Activated T-helper 2 cell treated with anti-CD3 and anti-CD28 coated beads, Interferon-gamma antibody, Interleukin-2, Interleukin-4, amounts not matched to agents 10 μg/mL and 5 μg/mL and 100 μg/mL, durations not matched to agents 14 hours and 24 hours and 36 hours (primary cell): ENCODE results near the gene MLN. TPM values are rescaled to one million over a fixed set of nuclear protein-coding genes. Genes with fewer than 3 reads are reported as not detected.

ENCODE experiments used
- DNase-seq: peaks from one replicate; pipeline ENCODE4 v3.0.0; 2021; ENCODE audit warnings: low spot score
- H3K27ac Mint-ChIP-seq: one replicate; pipeline ENCODE4 v1.8.0; 2021; ENCODE audit warnings: mixed read lengths
- H3K27me3 Mint-ChIP-seq: one replicate; pipeline ENCODE4 v1.8.0; 2021; ENCODE audit warnings: low read depth, mixed read lengths
- H3K36me3 Mint-ChIP-seq: one replicate; pipeline ENCODE4 v1.8.0; 2021; ENCODE audit warnings: low read depth, mixed read lengths
- H3K4me1 Mint-ChIP-seq: one replicate; pipeline ENCODE4 v1.8.0; 2021; ENCODE audit warnings: low read depth, mixed read lengths
- H3K4me3 Mint-ChIP-seq: one replicate; pipeline ENCODE4 v1.8.0; 2021; ENCODE audit warnings: low read depth, mild to moderate bottlenecking, moderate library complexity, mixed read lengths
- H3K9me3 Mint-ChIP-seq: one replicate; pipeline ENCODE4 v1.8.0; 2021; ENCODE audit warnings: mixed read lengths
- intact Hi-C: fragments of 100-400 bp; cut with micrococcal nuclease; formaldehyde crosslinking; loops from one replicate; pipeline ENCODE4 v1.15.1; 2023
- total RNA-seq: library from RNA; stranded (reverse); gene quantifications from 2 replicates; pipeline ENCODE4 v1.2.3, GENCODE V29; 2022

The MLN gene
- total RNA-seq, 1 donor from 2014 or later: not detected

DNA sequence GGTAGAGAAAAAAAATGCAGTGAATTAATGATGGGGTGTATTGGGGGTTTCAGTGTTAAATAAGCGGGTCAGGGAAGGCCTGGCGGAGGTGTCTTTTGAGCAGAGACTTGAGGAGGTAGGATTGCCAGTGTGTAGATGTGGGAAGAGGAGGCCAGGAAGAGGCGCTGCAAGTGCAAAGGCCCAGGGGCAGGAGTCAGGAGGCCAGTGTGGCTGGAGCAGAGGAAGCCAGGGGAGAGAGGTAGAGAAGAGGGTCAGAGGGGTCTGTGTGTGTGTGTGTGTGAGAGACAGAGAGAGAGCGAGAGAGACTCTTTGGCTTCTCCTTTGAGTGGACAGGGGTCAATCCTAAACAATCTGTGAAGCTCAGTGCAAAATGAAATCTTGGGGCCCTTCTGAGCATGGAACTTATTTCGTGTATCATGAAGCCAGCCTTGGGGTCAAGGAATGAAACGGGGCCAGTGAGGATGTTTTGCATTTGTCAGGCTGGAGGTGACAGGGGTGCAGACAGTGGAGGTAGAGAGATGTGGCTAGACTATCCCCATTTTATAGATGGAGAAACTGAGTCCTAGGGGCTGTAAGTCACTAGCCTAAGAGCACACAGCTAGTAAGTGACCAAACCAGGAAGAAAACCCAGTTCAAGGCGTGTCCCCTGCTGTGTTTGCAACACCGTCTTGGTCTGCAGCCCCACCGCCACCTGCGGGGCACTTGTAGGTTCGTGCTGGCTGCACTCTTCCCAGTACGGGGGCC lies 47.4 kb downstream of the MLN start:
- Mint-ChIP-seq H3K4me3 (no peak overlapping the region), H3K27ac (no peak overlapping the region), H3K4me1 (no peaks in the 10 kb centered on the region), H3K36me3 (no peaks in the 10 kb centered on the region), H3K9me3 (no peaks in the 10 kb centered on the region), H3K27me3 (no peaks in the 10 kb centered on the region)
- intact Hi-C loops: no loop called here
- no peak for DNase-seq

DNA sequence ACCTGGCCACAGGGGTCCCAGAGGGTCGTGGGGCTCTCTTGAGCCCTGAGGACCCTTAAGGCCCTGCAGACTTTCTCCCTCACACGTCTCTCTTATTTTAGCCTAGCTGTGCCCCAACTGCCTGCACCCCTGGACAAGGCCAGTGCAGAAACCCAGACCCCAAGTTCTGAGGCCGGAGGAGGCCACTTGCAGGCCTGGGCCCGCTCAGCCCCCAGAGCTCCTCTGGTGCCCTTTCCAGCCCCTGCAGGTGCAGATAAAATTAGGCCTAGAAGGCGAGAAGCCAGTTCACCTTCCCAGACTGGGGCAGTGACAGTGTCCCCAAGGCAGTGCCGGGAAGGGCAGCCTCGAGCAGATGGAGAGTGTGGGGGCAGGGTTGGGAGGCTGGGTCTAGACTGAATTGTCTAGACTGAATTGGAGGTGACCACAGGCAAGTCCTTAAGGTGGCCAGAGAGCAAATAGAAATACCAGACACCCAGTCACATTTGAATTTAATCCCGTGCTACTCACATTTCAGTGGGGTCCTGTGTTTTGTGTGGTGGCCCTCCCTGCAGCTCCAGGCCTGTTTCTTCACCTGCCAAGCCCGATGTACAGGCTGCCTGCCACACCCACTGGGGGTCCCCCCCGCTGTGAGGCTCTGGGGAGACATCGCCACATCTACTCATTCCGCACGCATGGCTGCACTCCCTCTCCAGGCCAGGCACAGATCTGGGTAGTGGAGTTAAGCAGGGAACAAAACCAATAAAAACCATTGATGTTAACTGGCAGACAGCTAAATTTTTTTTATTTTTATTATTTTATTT lies 48.5 kb downstream of the MLN start:
- Mint-ChIP-seq H3K4me3 (no peak overlapping the region), H3K27ac (no peak overlapping the region), H3K27me3 (no peaks in the 10 kb centered on the region), H3K36me3 (no peaks in the 10 kb centered on the region), H3K4me1 (no peaks in the 10 kb centered on the region), H3K9me3 (no peaks in the 10 kb centered on the region)
- no peak for DNase-seq
- intact Hi-C loops: no loop called here

DNA sequence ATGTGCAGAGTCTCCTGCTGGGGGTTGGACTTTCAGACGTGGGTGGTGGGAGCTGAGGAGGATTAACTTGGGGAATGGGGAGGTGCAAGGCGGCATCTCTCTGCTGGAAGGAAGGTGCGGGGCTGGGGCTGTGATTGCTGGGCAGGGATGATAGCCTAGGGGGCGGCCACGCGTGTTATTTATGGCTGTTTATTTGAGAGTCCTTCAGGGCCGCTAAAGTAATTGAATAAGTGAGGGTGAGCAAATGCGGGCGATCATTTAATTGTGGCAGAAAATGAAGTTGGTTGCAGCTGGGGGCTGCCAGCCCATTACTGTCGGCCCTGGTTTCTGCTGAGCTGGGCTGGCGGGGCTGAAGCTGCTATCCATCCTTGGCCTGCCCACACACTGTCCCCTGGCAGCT lies 49.6 kb downstream of the MLN start:
- Mint-ChIP-seq H3K27ac (no peak overlapping the region), H3K36me3 (no peaks in the 10 kb centered on the region), H3K4me3 (no peak overlapping the region), H3K27me3 (no peaks in the 10 kb centered on the region), H3K4me1 (no peaks in the 10 kb centered on the region), H3K9me3 (no peaks in the 10 kb centered on the region)
- intact Hi-C loops: no loop called here
- no peak for DNase-seq

DNA sequence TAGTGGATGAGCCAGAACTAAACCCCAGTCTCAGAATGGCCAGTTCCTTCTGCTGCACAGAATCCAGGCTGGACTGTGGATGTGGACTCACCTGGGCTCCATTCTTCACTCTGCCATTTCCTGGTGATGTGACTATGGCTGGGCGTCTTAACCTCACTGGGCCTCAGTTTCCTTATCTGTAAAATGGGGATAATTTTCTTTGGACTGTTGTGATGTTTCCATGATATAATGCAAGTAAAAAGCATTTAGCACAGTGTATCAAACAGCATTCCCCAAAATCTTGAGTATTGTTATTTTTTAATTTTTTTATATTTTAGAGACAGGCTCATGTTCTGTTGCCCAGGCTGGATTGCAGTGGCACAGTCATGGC lies 51.2 kb downstream of the MLN start:
- Mint-ChIP-seq H3K4me1 (no peaks in the 10 kb centered on the region), H3K27ac (no peak overlapping the region), H3K4me3 (no peak overlapping the region)

DNA sequence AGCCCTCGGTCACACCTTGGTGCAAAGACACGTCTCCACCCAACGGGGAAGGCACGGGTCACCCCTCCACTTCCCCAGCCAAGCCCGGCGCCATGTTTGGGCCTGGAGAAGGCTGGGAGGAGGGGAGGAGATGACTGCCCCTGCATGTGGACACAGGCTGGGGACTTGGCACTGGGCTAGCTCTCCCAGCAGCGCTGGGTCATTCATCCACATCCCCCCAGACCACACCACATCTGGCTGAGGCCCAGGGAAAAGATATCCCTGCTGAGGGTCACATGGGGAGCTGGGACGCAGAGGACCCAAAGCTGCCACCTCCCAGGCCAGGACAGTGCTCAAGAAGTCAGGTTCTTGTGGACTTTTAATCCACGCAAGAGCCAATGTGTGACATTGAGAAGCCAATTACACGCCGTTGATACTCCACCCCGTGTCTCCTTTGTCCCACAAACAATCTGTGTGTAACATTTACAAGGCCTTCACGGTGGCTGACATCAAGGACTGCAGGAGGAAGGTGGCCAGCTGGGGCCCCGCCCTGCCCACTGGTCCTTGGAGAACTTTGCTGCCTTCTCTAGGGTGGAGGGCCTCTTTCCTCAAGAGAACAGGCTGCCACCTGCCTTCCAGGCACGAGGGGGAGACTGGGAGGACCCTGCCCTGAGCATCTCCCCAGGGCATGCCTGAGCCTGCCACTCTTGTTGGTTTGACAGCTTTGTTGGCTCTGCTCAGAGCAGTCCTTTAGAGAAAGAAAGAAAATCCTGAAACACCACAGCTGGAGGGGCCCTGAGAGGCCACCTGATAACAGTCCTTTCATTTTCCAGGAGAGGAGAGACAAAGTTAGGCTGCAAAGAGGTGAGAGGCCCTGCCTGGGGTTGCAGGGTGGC lies 51.8 kb downstream of the MLN start:
- Mint-ChIP-seq H3K36me3 (no peaks in the 10 kb centered on the region), H3K4me3 (no peak overlapping the region)

More for the DNA sequence above, 51.2 kb downstream of the MLN start:
- no peaks in the 10 kb centered on the region for H3K36me3 Mint-ChIP-seq
- DNase-seq: no peak
- H3K27me3 Mint-ChIP-seq: no peaks in the 10 kb centered on the region
- no peaks in the 10 kb centered on the region for H3K9me3 Mint-ChIP-seq
- intact Hi-C loops: no loop called here

DNA sequence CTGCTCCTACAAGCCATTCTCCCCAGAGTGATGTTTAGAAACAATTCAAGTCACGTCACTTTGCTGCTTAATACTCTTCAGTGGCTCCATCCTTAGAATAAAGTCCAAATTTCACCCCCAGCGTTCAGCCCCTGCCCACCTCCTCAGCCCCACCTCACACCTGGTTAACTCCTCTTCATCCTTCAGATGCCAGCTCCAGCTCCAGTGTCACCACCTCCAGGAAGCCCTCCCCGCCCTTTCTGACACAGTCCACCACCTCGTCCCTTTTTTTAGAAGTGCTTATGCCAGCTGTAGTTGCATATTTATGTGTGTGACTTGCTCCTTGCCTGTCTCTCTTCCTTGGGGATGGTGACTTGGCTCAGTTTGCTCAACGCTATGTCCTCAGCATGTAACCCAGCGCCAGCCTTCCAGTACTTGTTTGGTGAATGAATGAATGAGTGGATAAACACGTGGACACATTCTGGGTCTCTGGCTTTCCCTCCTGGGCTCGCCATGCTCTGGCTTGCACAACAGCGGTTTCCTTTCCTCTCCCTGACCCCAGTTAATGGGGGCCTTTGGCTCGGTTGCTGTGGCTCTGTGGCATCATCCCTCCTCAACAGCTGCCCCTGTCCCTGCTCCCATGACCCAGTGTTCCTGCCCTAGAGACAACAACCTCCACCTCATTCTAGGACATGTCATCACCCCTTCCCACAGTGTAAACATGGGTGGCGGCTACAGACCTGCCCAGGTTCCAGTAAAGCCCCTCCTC lies 53.4 kb downstream of the MLN start:
- Mint-ChIP-seq H3K9me3 (no peaks in the 10 kb centered on the region), H3K4me3 (no peak overlapping the region), H3K27me3 (no peaks in the 10 kb centered on the region), H3K4me1 (no peaks in the 10 kb centered on the region), H3K27ac (no peak overlapping the region), H3K36me3 (no peaks in the 10 kb centered on the region)
- intact Hi-C loops: no loop called here
- DNase-seq: no peak

More for the DNA sequence above, 51.8 kb downstream of the MLN start:
- no peaks in the 10 kb centered on the region for H3K27me3 Mint-ChIP-seq
- H3K9me3 Mint-ChIP-seq: no peaks in the 10 kb centered on the region
- DNase-seq: no peak
- intact Hi-C loops: no loop called here
- H3K4me1 Mint-ChIP-seq: no peaks in the 10 kb centered on the region
- no peak overlapping the region for H3K27ac Mint-ChIP-seq

DNA sequence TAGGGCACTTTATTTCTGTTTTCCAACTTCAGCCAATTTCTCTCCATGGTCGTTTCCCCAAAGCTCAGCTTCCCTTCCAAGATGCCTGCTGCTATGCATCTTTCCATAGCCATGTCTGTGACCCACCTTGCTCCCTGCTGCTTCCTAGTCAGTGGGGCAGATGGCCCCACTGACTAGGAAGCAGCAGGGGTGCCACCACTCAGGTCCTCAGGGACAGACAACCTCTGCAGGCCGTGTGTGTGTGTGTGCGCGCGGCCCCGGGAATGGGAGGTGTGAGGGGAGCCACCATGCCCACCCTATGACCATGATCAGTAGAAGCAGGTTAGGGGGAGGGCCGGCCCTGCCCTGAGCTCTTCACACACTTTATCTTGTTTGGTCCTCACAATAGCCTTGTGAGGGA lies 54.4 kb downstream of the MLN start:
- H3K27me3 Mint-ChIP-seq: no peaks in the 10 kb centered on the region
- H3K4me1 Mint-ChIP-seq: no peaks in the 10 kb centered on the region
- no peaks in the 10 kb centered on the region for H3K36me3 Mint-ChIP-seq
- no peaks in the 10 kb centered on the region for H3K9me3 Mint-ChIP-seq
- H3K27ac Mint-ChIP-seq: no peak overlapping the region
- no peak for DNase-seq
- intact Hi-C loops: no loop called here
- H3K4me3 Mint-ChIP-seq: no peak overlapping the region

DNA sequence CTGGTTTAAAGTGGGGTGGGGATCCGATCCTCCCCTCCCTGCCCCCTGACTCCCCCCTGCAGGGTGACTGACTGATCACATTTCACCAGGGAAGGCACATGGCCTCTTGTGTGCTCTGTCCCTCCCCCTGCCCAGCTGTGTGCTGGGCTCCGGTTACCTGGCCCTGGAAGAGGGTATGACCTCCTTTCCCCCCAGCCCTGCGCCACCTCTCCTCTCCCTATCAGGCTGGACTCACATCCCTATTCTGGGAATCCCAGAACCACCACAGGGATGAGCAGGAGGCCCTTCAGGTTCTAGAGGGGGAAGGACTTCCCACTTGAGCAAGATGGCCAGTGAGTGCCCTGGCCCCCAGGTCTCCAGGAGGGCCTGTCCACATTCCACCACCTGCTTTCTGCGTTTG lies 55.0 kb downstream of the MLN start:
- H3K36me3 Mint-ChIP-seq: no peaks in the 10 kb centered on the region
- no peak for DNase-seq
- no peak overlapping the region for H3K4me3 Mint-ChIP-seq
- intact Hi-C loops: no loop called here
- no peaks in the 10 kb centered on the region for H3K9me3 Mint-ChIP-seq
- H3K4me1 Mint-ChIP-seq: peaks cover 2% of the 10 kb centered on the region
- H3K27me3 Mint-ChIP-seq: peaks cover 3% of the 10 kb centered on the region
- no peak overlapping the region for H3K27ac Mint-ChIP-seq

DNA sequence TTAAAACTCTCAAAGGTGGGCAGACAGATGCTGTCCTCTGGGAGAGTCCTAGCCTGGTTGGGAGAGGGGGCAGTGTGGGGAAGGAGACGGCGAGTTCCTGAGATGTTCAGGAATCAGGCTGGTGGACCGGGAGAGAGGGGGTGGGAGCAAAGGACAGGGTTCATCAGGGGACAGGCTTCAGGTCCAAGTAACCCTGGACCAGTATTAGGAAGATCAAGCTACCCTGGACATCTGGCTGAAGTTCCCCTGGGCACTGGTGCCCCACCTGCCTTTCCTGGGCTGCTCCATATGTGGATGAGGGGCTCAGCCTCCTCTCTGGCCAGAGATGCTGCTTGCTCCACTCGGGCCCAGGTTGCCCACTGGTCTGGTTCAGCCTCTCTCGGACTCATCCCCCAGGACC lies 56.0 kb downstream of the MLN start:
- no peak for DNase-seq
- H3K4me3 Mint-ChIP-seq: no peak overlapping the region
- peaks cover 2% of the 10 kb centered on the region for H3K4me1 Mint-ChIP-seq
- no peak overlapping the region for H3K27ac Mint-ChIP-seq
- intact Hi-C loops: no loop called here
- no peaks in the 10 kb centered on the region for H3K9me3 Mint-ChIP-seq
- H3K27me3 Mint-ChIP-seq: peaks cover 8% of the 10 kb centered on the region
- no peaks in the 10 kb centered on the region for H3K36me3 Mint-ChIP-seq

DNA sequence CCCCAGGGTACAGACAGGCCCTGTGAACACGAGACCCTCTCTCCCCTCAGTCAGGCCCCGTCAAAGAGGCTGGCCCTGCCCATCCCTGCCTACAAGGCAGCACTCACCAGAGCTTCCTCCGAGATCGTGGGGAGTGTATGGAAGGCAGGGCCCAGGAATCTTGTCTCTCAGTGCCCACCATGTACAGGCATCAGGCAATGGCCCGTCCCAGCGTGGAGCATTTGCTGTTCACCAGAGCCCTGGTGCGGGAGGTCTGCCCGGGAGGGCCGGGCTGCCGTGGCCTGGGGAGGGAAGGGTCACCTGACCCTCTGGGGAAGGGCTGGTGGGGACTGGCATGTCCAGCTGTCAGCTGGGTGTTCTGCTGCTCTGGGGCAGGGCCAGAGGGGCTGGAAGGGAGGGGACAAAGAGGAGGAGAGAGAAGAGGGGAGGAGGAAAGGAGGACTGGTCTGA lies 57.1 kb downstream of the MLN start, which contains the start of gene IP6K3:
Gene IP6K3, minus strand, starts transcription at position 255 of the 450 bp plus-strand sequence. CDS start 11,429 bp downstream, outside the sequence.
- H3K4me3 Mint-ChIP-seq: no peak within 1 kb of the TSS
- peaks cover 2% of the 10 kb centered on the region for H3K4me1 Mint-ChIP-seq
- H3K27ac Mint-ChIP-seq: no peak within 1 kb of the TSS
- no peak for DNase-seq
- no peaks in the 10 kb centered on the region for H3K36me3 Mint-ChIP-seq
- peaks cover 14% of the 10 kb centered on the region for H3K27me3 Mint-ChIP-seq
- intact Hi-C loops: no loop called here
- no peaks in the 10 kb centered on the region for H3K9me3 Mint-ChIP-seq

DNA sequence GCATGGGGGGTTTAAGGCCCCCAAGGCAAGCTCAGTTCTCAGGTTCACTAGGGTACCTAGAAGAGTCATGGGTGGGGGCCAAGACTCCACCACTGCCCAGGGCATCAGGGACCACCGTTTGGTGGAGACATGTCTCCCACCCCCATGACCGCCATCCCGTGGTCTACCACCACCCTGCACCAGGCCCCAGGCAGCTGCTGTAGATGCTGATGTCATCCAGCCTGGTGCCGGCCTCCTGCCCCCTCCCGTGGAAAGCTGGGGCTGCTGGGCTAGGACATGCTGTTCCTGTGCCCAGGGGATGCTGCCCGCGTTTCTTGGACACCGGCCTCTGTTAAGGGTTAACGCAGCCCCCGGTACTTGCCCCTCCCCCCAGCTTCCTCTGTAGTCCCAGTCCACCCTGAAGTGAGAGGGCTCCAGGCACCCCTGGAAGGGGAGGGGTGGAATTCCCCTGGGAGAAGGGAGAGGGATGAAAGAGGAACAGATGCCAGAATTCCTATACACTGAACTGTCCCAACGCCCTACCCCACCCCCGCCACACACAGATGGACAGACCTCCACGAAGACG lies 57.7 kb downstream of the MLN start:
- peaks cover 14% of the 10 kb centered on the region for H3K27me3 Mint-ChIP-seq
- H3K9me3 Mint-ChIP-seq: no peaks in the 10 kb centered on the region
- H3K4me3 Mint-ChIP-seq: no peak overlapping the region
- peaks cover 2% of the 10 kb centered on the region for H3K4me1 Mint-ChIP-seq
- H3K27ac Mint-ChIP-seq: no peak overlapping the region
- no peaks in the 10 kb centered on the region for H3K36me3 Mint-ChIP-seq
- intact Hi-C loops: no loop called here
- DNase-seq: no peak

DNA sequence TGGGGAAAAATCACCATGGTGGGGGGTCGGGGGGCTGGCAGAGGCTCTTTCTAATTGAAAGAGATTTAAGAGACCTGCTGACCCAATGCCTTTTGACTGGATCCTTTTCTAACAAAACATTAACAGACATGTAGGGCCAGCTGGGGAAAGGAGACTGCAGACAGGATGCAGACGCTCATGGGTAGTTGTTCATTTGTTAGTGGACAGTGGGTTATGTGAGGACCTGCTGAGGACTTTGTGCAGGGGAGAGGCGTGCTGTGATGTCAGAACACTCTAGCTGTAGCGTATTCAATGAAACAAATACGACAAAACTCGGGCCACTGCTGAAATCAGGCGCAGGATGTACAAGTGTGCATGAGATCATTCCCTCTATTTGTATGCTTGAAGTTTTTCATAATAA lies 58.3 kb downstream of the MLN start:
- intact Hi-C loops: no loop called here
- H3K9me3 Mint-ChIP-seq: no peaks in the 10 kb centered on the region
- DNase-seq: no peak
- H3K27ac Mint-ChIP-seq: no peak overlapping the region
- H3K27me3 Mint-ChIP-seq: peaks cover 14% of the 10 kb centered on the region
- H3K4me3 Mint-ChIP-seq: no peak overlapping the region
- H3K4me1 Mint-ChIP-seq: peaks cover 2% of the 10 kb centered on the region
- no peaks in the 10 kb centered on the region for H3K36me3 Mint-ChIP-seq
